Thoracic aorta (tissue), 2 donors: Measurements from ENCODE around the gene TMPRSS11D. TPM values are rescaled to one million over a fixed set of nuclear protein-coding genes. Genes with fewer than 3 reads are reported as not detected.

Experiments
- ATAC-seq: fragments of 150-250 bp; one replicate; pipeline ENCODE4 v1.8.0; 2017; ENCODE audit warnings: low read depth; ENCODE audit not compliant: insufficient number of reproducible peaks, low FRiP score
- DNase-seq: peaks from one replicate; pipeline ENCODE4 v3.0.0-alpha.2; 2020; ENCODE audit warnings: low spot score
- H3K27ac ChIP-seq, 2 donors: fragments of 200-600 bp; sonication (generic); 1 replicate in 1 of 2; 2 replicates in 1 of 2; pipeline ENCODE4 v1.5.1; 2016; ENCODE audit warnings: mild to moderate bottlenecking in 2 of 2, moderate library complexity in 2 of 2
- H3K27me3 ChIP-seq: fragments of 200-600 bp; sonication (generic); replicated peaks from 2 replicates; pipeline ENCODE4 v1.6.0; 2016; ENCODE audit warnings: mild to moderate bottlenecking; ENCODE audit not compliant: insufficient read depth
- H3K36me3 ChIP-seq: fragments of 200-600 bp; sonication (generic); one replicate; pipeline ENCODE4 v1.5.1; 2016
- H3K4me1 ChIP-seq, 2 donors: fragments of 200-600 bp; sonication (generic); 1 replicate in 1 of 2; 2 replicates in 1 of 2; pipeline versions ENCODE4 v1.5.1 to v1.6.0; 2016; ENCODE audit warnings: low read depth in 2 of 2, mild to moderate bottlenecking in 1 of 2; ENCODE audit not compliant: control insufficient read depth in 1 of 2
- H3K4me3 ChIP-seq: fragments of 200-600 bp; sonication (generic); 2 replicates; pipeline ENCODE4 v1.5.1; 2016; ENCODE audit warnings: mild to moderate bottlenecking
- H3K9me3 ChIP-seq: fragments of 200-600 bp; sonication (generic); 2 replicates; pipeline ENCODE4 v1.5.1; 2016
- CTCF ChIP-seq: fragments of 200-600 bp; sonication (generic); IDR thresholded peaks from one replicate; pipeline ENCODE4 v1.5.1; 2019; ENCODE audit warnings: antibody characterized with exemption
- total RNA-seq, 2 donors: library from RNA; depleted of rRNA; stranded (reverse); fragments of >200 nt; gene quantifications; one replicate each; pipeline versions ENCODE4 v1.1.0 to v1.2.3, GENCODE V29; 2016

Gene TMPRSS11D
- total RNA-seq, 2 donors from 2014 or later = not detected

GRCh38 chr4:67907650-67908049 is 23.8 kb upstream of the TMPRSS11D start:
- Histone ChIP-seq H3K36me3 (no peaks in the 10 kb centered on the region), H3K4me1 (no peaks in the 10 kb centered on the region), H3K27ac (no peak overlapping the region), H3K4me3 (no peak overlapping the region), H3K9me3 (no peaks in the 10 kb centered on the region), H3K27me3 (no peaks in the 10 kb centered on the region)
- no peak for TF ChIP-seq CTCF
- DNase-seq (no peak), ATAC-seq (no peak)

DNA sequence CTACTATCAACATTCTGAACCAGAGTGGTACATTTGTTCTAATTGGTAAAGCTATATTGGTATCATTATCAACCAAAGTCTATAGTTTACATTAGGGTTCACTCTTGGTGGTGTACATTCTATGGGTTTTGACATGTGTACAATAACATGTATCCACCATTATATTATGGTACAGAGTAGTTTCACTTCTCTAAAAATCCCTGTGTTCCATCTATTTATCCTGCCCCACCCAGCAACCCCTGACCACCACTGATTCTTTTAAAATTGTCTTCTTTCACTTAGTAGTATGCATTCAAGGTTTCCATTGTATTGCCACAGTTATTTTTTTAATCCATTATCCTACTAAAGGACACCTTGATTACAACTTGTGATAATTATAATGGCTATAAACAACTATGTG is 15.3 kb upstream of the TMPRSS11D start:
- DNase-seq (no peak), ATAC-seq (no peak)
- Histone ChIP-seq H3K4me1 (no peaks in the 10 kb centered on the region), H3K4me3 (no peak overlapping the region), H3K36me3 (no peaks in the 10 kb centered on the region), H3K27ac (no peak overlapping the region), H3K9me3 (no peaks in the 10 kb centered on the region), H3K27me3 (no peaks in the 10 kb centered on the region)
- TF ChIP-seq CTCF = no peak

- H3K36me3 ChIP-seq = no peaks in the 10 kb centered on the region
- H3K27me3 ChIP-seq = no peaks in the 10 kb centered on the region
- no peaks in the 10 kb centered on the region for H3K4me1 ChIP-seq
These were observed 13.9 kb upstream of the TMPRSS11D start for GRCh38 chr4:67897686-67898085.

GRCh38 chr4:67896421-67897065 is 12.7 kb upstream of the TMPRSS11D start:
- ATAC-seq = no peak
- H3K27ac ChIP-seq = no peak overlapping the region
- DNase-seq = no peak
- no peak overlapping the region for H3K4me3 ChIP-seq
- H3K4me1 ChIP-seq = no peaks in the 10 kb centered on the region
- no peaks in the 10 kb centered on the region for H3K9me3 ChIP-seq
- no peaks in the 10 kb centered on the region for H3K27me3 ChIP-seq
- TF ChIP-seq CTCF = no peak
- no peaks in the 10 kb centered on the region for H3K36me3 ChIP-seq

More at GRCh38 chr4:67897686-67898085, 13.9 kb upstream of the TMPRSS11D start:
- DNase-seq = no peak
- ATAC-seq = no peak
- H3K4me3 ChIP-seq = no peak overlapping the region
- no peak overlapping the region for H3K27ac ChIP-seq
- no peak for TF ChIP-seq CTCF
- H3K9me3 ChIP-seq = no peaks in the 10 kb centered on the region

GRCh38 chr4:67894659-67895058 is 10.9 kb upstream of the TMPRSS11D start:
- TF ChIP-seq CTCF = no peak

More at GRCh38 chr4:67894659-67895058, 10.9 kb upstream of the TMPRSS11D start:
- Histone ChIP-seq H3K4me1 (no peaks in the 10 kb centered on the region), H3K27ac (no peak overlapping the region), H3K4me3 (no peak overlapping the region), H3K36me3 (no peaks in the 10 kb centered on the region), H3K9me3 (no peaks in the 10 kb centered on the region), H3K27me3 (no peaks in the 10 kb centered on the region)
- DNase-seq (no peak), ATAC-seq (no peak)
